Mesenchymal stem cell (in vitro differentiated cells and primary cell): ENCODE data around the gene FSTL4.

Source experiments
- DNase-seq: peaks from one replicate; pipeline ENCODE4 v3.0.0-alpha.2; 2013
- H2AFZ ChIP-seq: one replicate; pipeline ENCODE4 v1.6.1; 2013; ENCODE audit warnings: low read depth, mild to moderate bottlenecking, control low read depth, inconsistent platforms, low read length, moderate library complexity
- H2AK5ac ChIP-seq: 2 replicates; pipeline ENCODE4 v1.6.1; 2013; ENCODE audit warnings: low read length, moderate library complexity, mild to moderate bottlenecking, inconsistent platforms; ENCODE audit not compliant: severe bottlenecking
- H2BK120ac ChIP-seq: one replicate; pipeline ENCODE4 v1.6.1; 2013; ENCODE audit warnings: low read depth, mild to moderate bottlenecking, inconsistent platforms, low read length, moderate library complexity
- H2BK12ac ChIP-seq, 2 experiments: one replicate each; pipeline ENCODE4 v1.6.1; 2013; ENCODE audit warnings: inconsistent platforms in 2 of 2, low read length in 2 of 2, mild to moderate bottlenecking in 2 of 2, moderate library complexity in 2 of 2, control low read depth in 1 of 2
- H2BK15ac ChIP-seq: one replicate; pipeline ENCODE4 v1.6.1; 2013; ENCODE audit warnings: mild to moderate bottlenecking, low read depth, inconsistent platforms; ENCODE audit not compliant: poor library complexity, severe bottlenecking
- H2BK5ac ChIP-seq: 2 replicates; pipeline ENCODE4 v1.6.1; 2013; ENCODE audit warnings: low read depth, mild to moderate bottlenecking, low read length, control low read depth, inconsistent platforms; ENCODE audit not compliant: poor library complexity, severe bottlenecking
- H3K14ac ChIP-seq, 2 experiments: one replicate each; pipeline ENCODE4 v1.6.1; 2013; ENCODE audit warnings: inconsistent platforms in 2 of 2, low read length in 2 of 2, control low read depth in 1 of 2, mild to moderate bottlenecking in 1 of 2, moderate library complexity in 1 of 2
- H3K18ac ChIP-seq, 2 experiments: one replicate each; pipeline ENCODE4 v1.6.1; 2013; ENCODE audit warnings: inconsistent platforms in 2 of 2, low read length in 2 of 2, control low read depth in 1 of 2, low read depth in 1 of 2, mild to moderate bottlenecking in 1 of 2
- H3K23ac ChIP-seq, 2 experiments: one replicate each; pipeline ENCODE4 v1.6.1; 2013; ENCODE audit warnings: inconsistent platforms in 2 of 2, low read length in 2 of 2, mild to moderate bottlenecking in 2 of 2, moderate library complexity in 2 of 2, control low read depth in 1 of 2
- H3K27ac ChIP-seq: 2 replicates; pipeline ENCODE4 v1.5.1; 2013; ENCODE audit warnings: mild to moderate bottlenecking, moderate library complexity, low read length, control low read depth, inconsistent platforms; ENCODE audit not compliant: poor library complexity, severe bottlenecking
- H3K27me3 ChIP-seq, 2 experiments: 2 replicates each; pipeline versions ENCODE4 v1.6.1 to v1.7.0; 2013; ENCODE audit warnings: low read length in 2 of 2, mild to moderate bottlenecking in 2 of 2, moderate library complexity in 2 of 2, control low read depth in 1 of 2, inconsistent platforms in 1 of 2; ENCODE audit not compliant: control insufficient read depth in 1 of 2, insufficient read depth in 1 of 2
- H3K36me3 ChIP-seq, 2 experiments: 2 replicates each; pipeline versions ENCODE4 v1.6.1 to v1.7.0; 2013; ENCODE audit warnings: low read length in 2 of 2, control low read depth in 1 of 2, inconsistent platforms in 1 of 2, low read depth in 1 of 2, mild to moderate bottlenecking in 1 of 2; ENCODE audit not compliant: insufficient read depth in 2 of 2, control insufficient read depth in 1 of 2
- H3K4ac ChIP-seq, 2 experiments: one replicate each; pipeline ENCODE4 v1.6.1; 2013; ENCODE audit warnings: inconsistent platforms in 2 of 2, low read length in 2 of 2, mild to moderate bottlenecking in 2 of 2, moderate library complexity in 2 of 2, control low read depth in 1 of 2, low read depth in 1 of 2
- H3K4me1 ChIP-seq: 2 replicates; pipeline ENCODE4 v1.6.1; 2013; ENCODE audit warnings: low read depth, low read length, control low read depth; ENCODE audit not compliant: control insufficient read depth, insufficient read depth
- H3K4me2 ChIP-seq: 2 replicates; pipeline ENCODE4 v1.6.1; 2013; ENCODE audit warnings: low read length, mild to moderate bottlenecking, inconsistent platforms; ENCODE audit not compliant: poor library complexity, severe bottlenecking
- H3K4me3 ChIP-seq, 2 experiments: 2 replicates each; pipeline versions ENCODE4 v1.5.1 to v1.7.0; 2013; ENCODE audit warnings: low read length in 2 of 2, mild to moderate bottlenecking in 2 of 2, control low read depth in 1 of 2, low read depth in 1 of 2; ENCODE audit not compliant: insufficient read depth in 1 of 2
- H3K79me1 ChIP-seq: replicated peaks from 2 replicates; pipeline ENCODE4 v1.6.1; 2013; ENCODE audit warnings: mild to moderate bottlenecking, control low read depth, low read length, inconsistent platforms; ENCODE audit not compliant: poor library complexity, severe bottlenecking
- H3K9ac ChIP-seq: 2 replicates; pipeline ENCODE4 v1.7.0; 2013; ENCODE audit warnings: mild to moderate bottlenecking, low read length, moderate library complexity
- H3K9me3 ChIP-seq: 2 replicates; pipeline ENCODE4 v1.7.0; 2013; ENCODE audit warnings: mild to moderate bottlenecking, low read length; ENCODE audit not compliant: control insufficient read depth
- H4K8ac ChIP-seq: one replicate; pipeline ENCODE4 v1.6.1; 2013; ENCODE audit warnings: inconsistent platforms, mild to moderate bottlenecking, low read length, moderate library complexity
- H4K91ac ChIP-seq: one replicate; pipeline ENCODE4 v1.6.1; 2013; ENCODE audit warnings: mild to moderate bottlenecking, low read length, inconsistent platforms
- WGBS: methylation state at CpG from one replicate; pipeline ENCODE4 v1.1.7; 2013; ENCODE audit warnings: mixed read lengths; 5-methylcytosine and 5-hydroxymethylcytosine counted together

FSTL4 gene

DNA sequence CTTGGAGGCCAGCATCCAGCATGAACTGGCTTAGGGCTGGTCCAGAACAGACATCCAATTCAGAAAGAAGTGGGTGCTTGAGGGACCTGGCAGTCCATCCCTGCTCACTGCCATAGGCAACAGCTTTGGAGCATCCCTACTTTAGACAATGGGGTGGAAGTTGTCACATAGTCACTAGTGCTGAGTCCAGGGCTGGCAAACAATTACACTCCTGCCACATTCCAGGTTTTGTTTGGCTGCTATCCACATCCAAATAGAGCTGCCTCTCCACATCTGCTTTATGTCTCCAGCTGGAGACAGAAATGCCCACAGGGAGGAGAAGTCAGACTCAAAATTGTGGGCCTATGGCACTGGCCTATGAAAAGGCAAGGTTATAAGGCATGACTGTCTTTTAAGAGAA lies 7.0 kb downstream of the FSTL4 start:
- Histone ChIP-seq H3K27ac (no peak overlapping the region), H2BK120ac (no peak overlapping the region), H3K4ac (no peak overlapping the region), H2BK12ac (no peak overlapping the region), H3K36me3 (no peaks in the 10 kb centered on the region), H4K8ac (no peak overlapping the region), H3K4me2 (no peak overlapping the region), H3K18ac (no peak overlapping the region), H2BK15ac (no peak overlapping the region), H2AFZ (no peak overlapping the region), H3K9ac (no peak overlapping the region), H2AK5ac (no peak overlapping the region), H3K79me1 (no peaks in the 10 kb centered on the region), H3K23ac (no peak overlapping the region), H4K91ac (no peak overlapping the region), H2BK5ac (no peak overlapping the region), H3K9me3 (peaks cover 3% of the 10 kb centered on the region), H3K14ac (no peak overlapping the region), H3K27me3 (peaks cover 25 to 89% of the 10 kb centered on the region in 2 experiments), H3K4me3 (no peak overlapping the region), H3K4me1 (no peaks in the 10 kb centered on the region)
- no peak for DNase-seq

DNA sequence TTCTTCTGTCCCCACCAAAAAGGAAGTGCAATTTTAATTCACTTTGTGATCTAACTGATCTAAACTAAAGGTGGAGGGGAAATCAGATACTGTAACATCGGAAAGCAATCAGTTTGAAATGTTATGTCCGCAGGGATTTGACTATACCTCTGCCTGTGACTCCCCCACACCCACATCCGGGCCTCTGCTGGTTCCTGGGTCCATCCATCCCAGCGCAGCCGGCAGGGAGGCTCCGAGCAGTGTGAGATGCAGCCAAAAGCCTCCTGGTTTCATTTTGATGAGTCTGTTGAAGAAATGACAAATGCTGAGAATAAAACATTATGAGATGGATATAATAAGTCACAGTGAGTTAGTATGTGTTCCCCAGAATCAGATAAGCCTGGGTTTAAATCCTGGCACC lies 8.6 kb downstream of the FSTL4 start:
- Histone ChIP-seq H3K4ac (no peak overlapping the region), H4K91ac (no peak overlapping the region), H2BK120ac (no peak overlapping the region), H3K79me1 (no peaks in the 10 kb centered on the region), H3K18ac (no peak overlapping the region), H2BK5ac (no peak overlapping the region), H3K4me1 (no peaks in the 10 kb centered on the region), H2BK15ac (no peak overlapping the region), H2AK5ac (no peak overlapping the region), H4K8ac (no peak overlapping the region), H3K36me3 (no peaks in the 10 kb centered on the region), H3K23ac (no peak overlapping the region), H3K27ac (no peak overlapping the region), H3K27me3 (peaks cover 11 to 84% of the 10 kb centered on the region in 2 experiments), H2BK12ac (no peak overlapping the region), H3K9ac (no peak overlapping the region), H3K9me3 (no peaks in the 10 kb centered on the region), H2AFZ (no peak overlapping the region), H3K4me3 (no peak overlapping the region), H3K14ac (no peak overlapping the region), H3K4me2 (no peak overlapping the region)
- 76% methylated on average over 5 of the region's 6 CpGs for WGBS
- DNase-seq = no peak

DNA sequence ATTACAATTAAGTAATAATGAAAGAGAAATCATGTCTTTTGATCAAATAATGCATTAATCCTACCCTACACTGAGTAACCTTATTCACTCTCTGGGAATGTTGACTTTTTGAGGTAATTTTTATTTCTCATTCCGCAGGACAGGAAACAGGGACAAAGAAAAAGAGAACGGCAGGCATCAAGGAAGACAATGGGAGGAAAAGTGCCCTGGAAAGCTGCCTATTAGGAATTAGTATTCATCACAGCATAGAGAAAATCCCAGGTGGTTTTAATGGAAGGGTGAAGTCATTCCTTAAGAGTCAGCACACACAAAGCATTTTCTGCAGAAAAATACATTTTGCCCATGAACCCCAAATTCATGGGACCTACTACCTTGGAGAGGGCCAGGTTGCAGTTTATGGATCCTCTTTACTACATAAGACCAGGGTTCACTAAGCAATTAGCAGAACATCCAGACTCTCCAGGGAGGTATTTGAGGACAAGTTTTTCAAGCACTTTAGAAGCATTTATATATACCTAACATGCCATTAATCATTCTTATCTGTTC lies 9.4 kb downstream of the FSTL4 start:
- Histone ChIP-seq H2AK5ac (no peak overlapping the region), H3K4me3 (no peak overlapping the region)
- 58% methylated on average over 2 of the region's 2 CpGs for WGBS

DNA sequence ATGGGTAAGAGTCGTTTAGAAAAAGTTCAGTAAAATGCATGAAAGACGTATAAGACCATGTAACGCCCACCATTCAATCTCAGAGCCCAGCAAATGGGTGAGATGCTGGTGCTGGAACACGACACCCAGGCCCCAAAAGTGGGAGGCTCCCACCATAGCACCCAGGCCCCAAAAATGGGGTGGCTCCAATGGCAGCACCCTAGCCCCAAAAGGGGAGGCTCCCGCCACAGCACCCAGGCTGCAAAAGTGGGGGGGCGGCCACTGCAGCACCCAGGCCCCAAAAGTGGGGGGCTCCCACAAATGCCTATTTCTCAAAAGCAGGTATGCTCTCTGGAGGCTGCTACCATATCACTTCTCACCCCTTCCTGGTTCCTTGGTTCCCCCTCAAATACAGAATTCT lies 12.7 kb downstream of the FSTL4 start:
- H2BK15ac ChIP-seq = no peak overlapping the region
- no peak overlapping the region for H2AFZ ChIP-seq
- H3K9ac ChIP-seq = no peak overlapping the region
- H3K14ac ChIP-seq = no peak overlapping the region
- peaks cover 15 to 86% of the 10 kb centered on the region in 2 experiments for H3K27me3 ChIP-seq
- no peak overlapping the region for H3K27ac ChIP-seq
- no peaks in the 10 kb centered on the region for H3K36me3 ChIP-seq
- H3K18ac ChIP-seq = no peak overlapping the region
- no peak overlapping the region for H4K8ac ChIP-seq
- H3K4me3 ChIP-seq = no peak overlapping the region
- WGBS = 79% methylated on average over 5 of the region's 6 CpGs
- no peak overlapping the region for H2BK120ac ChIP-seq
- H2AK5ac ChIP-seq = no peak overlapping the region
- H3K4me1 ChIP-seq = no peaks in the 10 kb centered on the region
- no peak overlapping the region for H3K4me2 ChIP-seq
- no peaks in the 10 kb centered on the region for H3K79me1 ChIP-seq
- H3K23ac ChIP-seq = no peak overlapping the region
- no peak overlapping the region for H2BK12ac ChIP-seq
- H2BK5ac ChIP-seq = no peak overlapping the region
- H3K9me3 ChIP-seq = no peaks in the 10 kb centered on the region
- DNase-seq = no peak
- no peak overlapping the region for H3K4ac ChIP-seq
- no peak overlapping the region for H4K91ac ChIP-seq

More for the DNA sequence above, 9.4 kb downstream of the FSTL4 start:
- no peak overlapping the region for H4K91ac ChIP-seq
- H2AFZ ChIP-seq = no peak overlapping the region
- H3K36me3 ChIP-seq = no peaks in the 10 kb centered on the region
- H3K9me3 ChIP-seq = no peaks in the 10 kb centered on the region
- H3K18ac ChIP-seq = no peak overlapping the region
- H4K8ac ChIP-seq = no peak overlapping the region
- no peak overlapping the region for H3K4ac ChIP-seq
- H3K79me1 ChIP-seq = no peaks in the 10 kb centered on the region
- no peak overlapping the region for H2BK15ac ChIP-seq
- no peak overlapping the region for H2BK5ac ChIP-seq
- no peak overlapping the region for H3K9ac ChIP-seq
- no peak overlapping the region for H2BK120ac ChIP-seq
- no peak overlapping the region for H3K4me2 ChIP-seq
- DNase-seq = no peak
- no peak overlapping the region for H3K23ac ChIP-seq
- no peak overlapping the region for H2BK12ac ChIP-seq
- H3K14ac ChIP-seq = no peak overlapping the region
- H3K4me1 ChIP-seq = no peaks in the 10 kb centered on the region
- H3K27ac ChIP-seq = no peak overlapping the region
- peaks cover 11 to 83% of the 10 kb centered on the region in 2 experiments for H3K27me3 ChIP-seq
